GM19324 (cell line): ENCODE data around the gene GSPT1.
"Not testable (repeated sequence)": the region's sequence is repeated elsewhere in the genome, so short reads cannot be mapped to it uniquely, and the experiment has no call there.

Source experiments
- ATAC-seq: cut with Tn5 transposase; IDR thresholded peaks from one replicate; pipeline ENCODE4 v1.9.1; 2021; ENCODE audit warnings: mild to moderate bottlenecking, moderate library complexity; ENCODE audit not compliant: unreplicated experiment, low FRiP score

GSPT1 gene

DNA sequence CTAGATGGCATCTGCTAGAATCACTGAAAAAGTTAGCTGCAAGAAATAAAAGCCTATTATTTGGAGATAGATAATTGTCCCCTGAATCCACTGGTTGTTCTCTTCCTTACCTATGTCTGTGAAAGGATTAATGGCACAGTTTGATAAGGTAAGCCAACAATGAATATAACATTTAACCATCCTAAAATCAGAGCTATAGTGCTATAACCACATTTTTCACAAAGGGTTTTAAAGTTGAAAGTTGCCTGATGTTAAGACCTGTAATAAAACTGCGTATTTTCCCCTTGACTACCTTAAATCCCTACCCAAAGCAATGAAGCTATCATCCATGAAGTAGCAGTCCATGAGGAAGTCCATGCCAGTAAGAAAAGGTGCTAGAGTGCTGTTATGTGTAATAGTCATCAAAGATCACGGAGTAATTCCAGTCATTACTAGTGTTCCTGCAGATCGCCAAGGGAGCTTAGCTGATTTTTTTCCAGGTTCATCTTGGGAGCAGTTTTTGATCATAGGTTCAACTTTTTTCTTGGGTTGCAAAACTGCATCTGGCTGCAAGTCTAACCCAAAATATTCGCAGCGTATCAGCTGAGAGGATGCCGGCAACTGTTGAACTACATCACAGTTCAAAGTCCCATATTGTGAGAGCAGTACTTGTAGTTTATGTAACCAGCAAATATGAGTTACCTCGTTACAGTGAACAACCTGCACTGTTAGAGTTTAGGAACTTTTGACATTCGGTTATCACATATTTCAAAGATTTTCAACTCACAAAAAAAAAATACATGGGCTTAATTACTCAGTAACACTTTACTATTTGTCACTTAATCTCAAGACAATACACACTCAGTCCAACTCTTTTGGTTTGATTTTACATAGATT lies 46.2 kb downstream of the GSPT1 start:
- no peak for ATAC-seq

GRCh38 chr16:11868412-11868980 lies 47.3 kb downstream of the GSPT1 start:
- no peak for ATAC-seq

DNA sequence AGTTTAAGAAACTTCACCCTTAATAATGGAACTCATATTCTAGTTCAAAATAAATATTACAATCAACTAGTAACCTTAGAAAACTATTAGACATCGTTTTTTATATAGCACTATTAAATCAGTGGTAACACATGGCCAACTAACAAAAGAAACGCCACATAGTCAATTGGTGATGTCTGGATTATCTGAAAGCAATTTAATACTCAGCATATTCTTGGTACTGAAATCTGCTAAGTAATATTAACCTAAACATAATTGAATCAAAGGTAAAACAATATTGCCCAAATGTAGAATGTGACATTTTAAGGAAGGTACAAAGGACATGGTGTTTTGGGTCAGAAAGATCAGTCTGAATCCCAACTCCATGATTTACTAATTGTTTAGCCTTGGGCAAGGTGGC lies 53.3 kb downstream of the GSPT1 start:
- no peak for ATAC-seq

DNA sequence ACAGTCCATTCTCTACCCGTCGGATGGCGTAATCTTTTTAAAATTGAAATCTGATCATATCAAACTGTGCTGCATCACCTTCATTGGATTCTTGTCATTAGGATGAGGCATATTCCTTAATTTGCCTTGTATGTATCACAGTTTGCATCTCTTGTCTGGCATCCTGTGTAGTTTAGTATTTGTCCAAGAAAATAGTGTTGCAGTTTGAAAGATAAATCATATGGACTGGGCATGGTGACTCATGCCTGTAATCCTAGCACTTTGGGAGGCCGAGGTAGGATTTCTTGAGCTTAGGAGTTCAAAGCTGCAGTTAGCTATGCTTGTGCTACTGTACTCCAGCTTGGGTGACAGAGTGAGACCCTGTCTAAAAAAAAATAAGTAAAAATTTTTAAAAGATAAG lies 58.6 kb downstream of the GSPT1 start:
- no peak for ATAC-seq

DNA sequence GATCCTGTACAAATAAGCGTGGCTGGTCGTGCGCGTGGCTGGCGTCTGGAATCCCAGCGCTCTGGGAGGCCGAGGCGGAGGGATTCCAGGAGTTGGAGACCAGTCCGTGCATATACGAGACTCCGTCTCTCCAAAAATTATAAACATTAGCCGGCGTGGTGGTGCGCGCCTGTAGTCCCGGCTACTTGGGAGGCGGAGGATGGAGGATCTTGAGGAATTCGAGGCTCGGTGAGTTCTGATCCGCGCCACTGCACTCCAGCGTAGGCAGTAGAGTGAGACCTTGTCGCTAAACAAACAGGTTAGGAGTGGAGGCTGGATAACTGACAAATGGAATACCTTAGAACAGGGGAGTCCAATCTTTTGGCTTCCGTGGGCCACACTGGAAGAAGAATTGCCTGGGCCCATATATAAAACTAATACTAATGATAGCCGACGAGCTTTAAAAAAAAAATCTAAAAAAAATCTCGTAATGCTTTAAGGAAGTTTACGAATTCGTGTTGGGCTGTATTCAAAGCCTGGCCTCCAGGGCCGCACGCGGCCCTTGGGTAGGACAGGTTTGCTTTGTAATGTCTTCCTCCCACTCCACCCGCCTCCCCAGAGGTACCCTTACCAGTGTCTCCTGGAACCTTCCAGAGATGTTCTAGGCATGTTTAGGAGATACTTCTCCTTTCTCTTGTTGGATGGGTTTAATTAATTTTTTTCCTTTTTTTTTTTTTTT lies 63.5 kb downstream of the GSPT1 start:
- ATAC-seq: no peak

GRCh38 chr16:11851294-11852091 lies 64.3 kb downstream of the GSPT1 start, which contains the start of gene RSL1D1:
Gene RSL1D1, minus strand, starts transcription at chr16:11851542. Its CDS starts 30 bp downstream, at chr16:11851512.
- ATAC-seq: peak; percentile 85

DNA sequence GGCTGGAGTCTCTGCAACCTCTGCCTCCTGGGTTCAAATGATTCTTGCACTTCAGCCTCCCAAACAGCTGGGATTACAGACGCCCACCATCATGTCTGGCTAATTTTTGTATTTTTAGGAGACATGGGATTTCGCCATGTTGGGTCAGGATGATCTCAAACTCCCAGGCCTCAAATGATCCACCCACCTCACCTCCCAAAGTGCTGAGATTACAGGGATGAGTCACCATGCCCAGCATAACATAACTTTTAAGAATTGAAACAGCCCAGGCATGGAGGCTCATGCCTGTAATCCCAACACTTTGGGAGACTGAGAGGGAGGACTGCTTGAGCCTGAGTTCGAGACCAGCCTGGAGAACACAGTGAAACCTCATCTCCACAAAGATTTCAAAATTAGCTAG lies 66.9 kb downstream of the GSPT1 start:
- ATAC-seq: no peak

DNA sequence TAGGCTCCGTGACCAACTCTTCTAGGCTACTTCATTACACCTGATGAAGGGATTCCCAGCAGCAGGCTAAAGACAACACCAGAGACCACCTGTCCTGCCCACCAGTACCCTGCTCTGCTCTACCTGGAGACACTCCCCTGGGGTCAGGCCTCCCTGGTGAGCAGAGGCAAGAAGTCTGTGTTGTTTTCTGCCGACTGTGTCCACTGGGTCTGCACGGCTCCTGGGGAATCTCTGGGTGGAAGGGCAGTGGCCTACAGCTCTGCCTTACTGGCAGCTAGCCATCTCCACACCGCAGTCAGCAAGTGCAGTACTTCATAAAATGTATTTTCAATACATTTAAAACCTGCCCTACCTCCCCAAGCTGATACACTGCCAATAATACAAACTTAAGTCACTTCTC lies 71.3 kb downstream of the GSPT1 start:
- ATAC-seq: no peak

DNA sequence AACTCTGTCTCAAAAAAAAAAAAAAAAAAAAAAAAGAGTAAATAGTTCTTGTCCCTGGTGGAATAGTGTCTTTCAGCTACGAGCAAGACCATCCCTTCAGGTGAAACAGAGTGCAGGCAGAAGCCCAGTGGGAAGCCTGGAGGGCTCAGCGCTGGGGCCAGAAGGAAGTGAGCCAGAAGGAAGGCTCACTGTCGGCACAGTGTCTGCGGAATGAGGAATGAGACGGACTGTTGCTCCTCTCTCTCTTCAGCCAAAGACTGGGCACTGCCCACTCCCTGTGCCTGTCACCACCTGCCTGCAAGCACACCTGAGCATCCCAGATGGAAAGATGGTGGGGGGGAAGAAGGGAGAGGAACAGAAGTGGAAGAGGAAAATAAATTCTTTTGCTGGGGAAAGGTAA lies 71.9 kb downstream of the GSPT1 start:
- ATAC-seq: no peak

GRCh38 chr16:11843206-11843605 lies 72.5 kb downstream of the GSPT1 start:
- ATAC-seq: no peak

DNA sequence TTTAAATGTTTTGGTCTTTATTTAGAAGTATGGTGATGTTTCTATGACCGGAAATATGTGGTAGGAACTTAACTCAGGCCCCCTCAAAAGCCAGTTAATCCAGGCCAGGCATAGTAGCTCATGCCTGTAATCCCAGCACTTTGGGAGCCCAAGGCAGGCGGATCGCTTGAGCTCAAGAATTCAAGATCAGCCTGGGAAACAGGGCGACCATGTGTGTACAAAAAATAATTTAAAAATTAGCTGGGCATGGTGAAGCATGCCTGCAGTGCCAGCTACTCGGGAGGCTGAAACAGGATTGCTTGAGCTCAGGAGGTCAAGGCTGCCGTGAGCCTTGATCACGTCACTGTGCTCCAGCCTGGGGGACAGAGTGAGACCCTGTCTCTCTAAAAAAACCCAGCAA lies 74.7 kb downstream of the GSPT1 start:
- ATAC-seq: no peak

DNA sequence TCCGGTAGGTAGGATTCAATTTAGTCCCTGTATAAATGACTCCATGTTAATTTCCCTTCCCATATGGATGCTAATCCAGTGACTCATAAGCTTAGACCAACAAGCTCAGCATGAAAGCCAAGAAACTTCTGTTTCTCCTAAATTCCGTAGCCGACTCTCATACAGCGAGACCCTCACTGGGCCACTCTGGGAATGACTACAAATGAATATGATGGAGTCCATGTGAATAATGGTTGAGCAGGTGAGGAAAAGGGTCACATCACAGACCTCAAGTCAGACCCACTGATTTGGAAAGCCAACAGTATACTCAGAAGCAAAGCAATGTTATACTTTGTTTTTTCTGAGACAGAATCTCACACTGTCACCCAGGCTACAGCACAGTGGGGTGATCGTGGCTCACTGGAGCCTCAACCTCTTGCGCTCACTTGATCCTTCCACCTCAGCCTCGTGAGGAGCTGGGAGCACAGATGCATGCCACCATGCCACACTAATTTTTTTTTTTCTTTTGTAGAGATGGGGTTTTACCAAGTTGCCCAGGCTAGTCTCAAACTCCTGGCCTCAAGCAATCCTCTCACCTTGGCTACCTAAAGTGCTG lies 79.0 kb downstream of the GSPT1 start:
- no peak for ATAC-seq

GRCh38 chr16:11835891-11836649 lies 79.7 kb downstream of the GSPT1 start:
- no peak for ATAC-seq

DNA sequence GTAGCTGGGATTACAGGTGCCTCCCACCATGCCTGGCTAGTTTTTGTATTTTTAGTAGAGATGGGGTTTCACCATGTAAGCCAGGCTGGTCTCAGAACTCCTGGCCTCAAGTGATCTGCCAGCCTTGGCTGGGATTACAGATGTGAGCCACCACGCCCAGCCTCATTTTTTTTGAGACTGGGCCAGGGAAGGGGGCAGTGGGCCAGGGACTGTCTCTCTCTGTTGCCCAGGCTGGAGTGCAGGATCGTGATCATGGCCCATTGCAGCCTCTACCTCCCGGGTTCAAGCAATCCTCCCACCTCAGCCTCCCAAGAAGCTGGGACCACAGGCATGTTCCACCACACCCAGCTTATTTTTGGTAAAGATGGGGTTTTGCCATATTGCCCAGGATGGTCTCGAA lies 80.4 kb downstream of the GSPT1 start:
- ATAC-seq: no peak

DNA sequence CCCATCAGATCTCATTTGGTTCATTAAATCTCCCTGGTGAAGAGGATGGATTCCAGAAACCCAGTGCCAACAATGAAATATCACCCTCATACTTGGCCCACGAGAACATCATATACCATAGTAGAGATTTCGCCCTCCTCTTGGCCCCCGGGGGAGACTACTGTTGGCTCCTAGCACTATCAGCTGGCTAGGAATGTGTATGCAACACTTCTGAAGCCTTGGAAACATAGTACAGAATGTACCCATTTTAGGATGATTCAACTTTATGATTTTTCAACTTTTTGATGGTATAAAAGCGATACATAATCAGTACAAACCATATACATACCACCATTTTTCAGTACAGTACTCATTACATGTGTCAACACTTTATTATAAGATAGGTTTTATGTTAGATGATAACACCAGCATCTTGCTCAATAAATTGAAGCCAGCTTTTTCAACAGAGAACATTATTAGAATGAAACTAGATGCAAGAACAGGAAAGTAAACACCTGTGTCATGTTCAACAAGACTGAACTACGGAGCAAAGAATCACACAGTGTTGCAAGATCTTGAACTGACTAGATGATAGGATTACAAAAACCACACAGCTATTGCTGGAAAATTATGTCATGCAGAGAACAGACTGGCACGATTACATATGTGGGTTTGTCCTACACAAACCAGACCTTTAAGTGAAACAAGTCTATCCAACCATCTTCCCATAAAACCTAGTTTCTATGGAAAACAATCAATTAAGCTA lies 81.6 kb downstream of the GSPT1 start:
- no peak for ATAC-seq

GRCh38 chr16:11828696-11829095 lies 87.1 kb downstream of the GSPT1 start:
- no peak for ATAC-seq

DNA sequence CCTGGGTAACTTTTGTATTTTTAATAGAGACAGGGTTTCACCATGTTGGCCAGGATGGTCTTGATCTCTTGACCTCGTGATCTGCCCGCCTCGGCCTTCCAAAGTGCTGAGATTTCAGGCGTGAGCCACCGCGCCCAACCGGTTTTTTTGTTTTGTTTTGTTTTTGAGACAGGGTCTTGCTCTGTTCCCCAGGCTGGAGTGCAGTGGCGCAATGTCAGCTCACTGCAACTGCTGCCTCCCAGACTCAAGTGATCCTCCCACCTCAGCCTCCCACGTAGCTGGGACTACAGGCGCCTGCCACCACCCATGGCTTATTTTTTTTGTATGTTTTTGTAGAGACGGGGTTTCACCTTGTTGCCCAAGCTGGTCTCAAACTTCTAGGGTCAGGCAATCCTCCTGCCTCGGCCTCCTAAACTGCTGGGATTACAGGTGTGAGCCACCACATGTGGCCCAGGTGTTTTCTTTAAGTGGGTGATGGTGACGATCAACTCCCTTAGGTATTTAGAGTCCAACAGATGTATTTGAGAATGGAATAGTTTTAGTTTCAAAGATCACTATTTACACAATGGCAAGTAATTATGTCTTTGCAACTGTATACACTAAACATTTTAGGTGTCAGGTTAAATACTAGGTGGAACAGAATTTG lies 90.1 kb downstream of the GSPT1 start:
- not testable (repeated sequence) for ATAC-seq

GRCh38 chr16:11824362-11824761 lies 91.4 kb downstream of the GSPT1 start:
- no peak for ATAC-seq
